ENCODE measurements around the gene TMEM176A. TPM values are rescaled to one million over a fixed set of nuclear protein-coding genes. Genes with fewer than 3 reads are reported as not detected.

Gene TMEM176A
- polyA plus RNA-seq, 3 donors = 14.1 to 285 (median 129) TPM

DNA sequence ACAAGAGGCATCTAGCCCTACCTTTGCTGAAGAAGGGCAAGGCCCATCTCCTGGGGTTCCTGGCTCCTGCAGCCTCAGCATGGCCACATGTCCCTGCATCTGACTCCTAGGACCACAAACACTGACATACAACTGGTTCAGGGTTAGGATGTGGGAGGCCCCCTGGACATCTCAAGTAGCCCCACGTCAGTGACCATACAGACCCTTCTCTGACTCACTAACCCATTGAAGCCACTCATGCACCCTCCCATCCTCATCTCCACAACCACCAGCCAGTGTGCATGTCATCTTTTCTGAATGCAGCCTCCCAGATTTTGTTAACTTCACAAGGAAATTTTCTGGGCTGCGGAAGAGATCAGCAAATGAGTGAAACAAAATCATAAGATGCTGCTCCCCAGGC, 18.6 kb upstream of the TMEM176A start:
- peaks cover 0 to 6% (median 2%) of the 10 kb centered on the region in 3 donors for H3K27me3 Mint-ChIP-seq (ENCODE audit: low read depth in 3 of 3)
- peaks cover 12 to 17% of the 10 kb centered on the region in 2 donors for H3K36me3 Mint-ChIP-seq
- no peaks in the 10 kb centered on the region for H3K27me3 ChIP-seq (ENCODE audit: control insufficient read depth in 2 of 2, insufficient read depth in 2 of 2, low read length in 2 of 2)
- H2AFZ ChIP-seq (ENCODE audit: insufficient read depth, low read depth, low read length, poor library complexity, severe bottlenecking) = no peak overlapping the region
- no peaks in the 10 kb centered on the region for H3K9me3 Mint-ChIP-seq
- no peaks in the 10 kb centered on the region for H4K20me1 ChIP-seq (ENCODE audit: insufficient read depth, low read length)
- DNase-seq = peak in 1 of 3 donors; percentile 17
- no peak overlapping the region for H3K4me3 Mint-ChIP-seq
- peaks cover 91% of the 10 kb centered on the region for H3K4me1 Mint-ChIP-seq
- peaks cover 68 to 98% of the 10 kb centered on the region in 2 donors for H3K4me1 ChIP-seq (ENCODE audit: control insufficient read depth in 1 of 2, insufficient read depth in 2 of 2, low read length in 2 of 2)
- H3K9ac ChIP-seq (ENCODE audit: insufficient read depth, low read length, poor library complexity, severe bottlenecking) = no peak overlapping the region
- 94% methylated on average over 2 of the region's 2 CpGs for WGBS (ENCODE audit: insufficient coverage)
- peaks cover 0 to 4% of the 10 kb centered on the region in 2 donors for H3K36me3 ChIP-seq (replicated peaks in 1 of 2; ENCODE audit: control insufficient read depth in 1 of 2, insufficient read depth in 2 of 2, low read length in 2 of 2)
- TF ChIP-seq, protein P1, sequence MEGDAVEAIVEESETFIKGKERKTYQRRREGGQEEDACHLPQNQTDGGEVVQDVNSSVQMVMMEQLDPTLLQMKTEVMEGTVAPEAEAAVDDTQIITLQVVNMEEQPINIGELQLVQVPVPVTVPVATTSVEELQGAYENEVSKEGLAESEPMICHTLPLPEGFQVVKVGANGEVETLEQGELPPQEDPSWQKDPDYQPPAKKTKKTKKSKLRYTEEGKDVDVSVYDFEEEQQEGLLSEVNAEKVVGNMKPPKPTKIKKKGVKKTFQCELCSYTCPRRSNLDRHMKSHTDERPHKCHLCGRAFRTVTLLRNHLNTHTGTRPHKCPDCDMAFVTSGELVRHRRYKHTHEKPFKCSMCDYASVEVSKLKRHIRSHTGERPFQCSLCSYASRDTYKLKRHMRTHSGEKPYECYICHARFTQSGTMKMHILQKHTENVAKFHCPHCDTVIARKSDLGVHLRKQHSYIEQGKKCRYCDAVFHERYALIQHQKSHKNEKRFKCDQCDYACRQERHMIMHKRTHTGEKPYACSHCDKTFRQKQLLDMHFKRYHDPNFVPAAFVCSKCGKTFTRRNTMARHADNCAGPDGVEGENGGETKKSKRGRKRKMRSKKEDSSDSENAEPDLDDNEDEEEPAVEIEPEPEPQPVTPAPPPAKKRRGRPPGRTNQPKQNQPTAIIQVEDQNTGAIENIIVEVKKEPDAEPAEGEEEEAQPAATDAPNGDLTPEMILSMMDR (IDR thresholded peaks at IDR 0.05) = no peak
- intact Hi-C loops (cut with micrococcal nuclease) = loop anchor here (10.0 kb wide), 5 partner anchors 93 to 1287 kb away; partner anchors contain the start of genes AGAP3 (in 1 of the 2), FASTK (in 1 of the 2), REPIN1 (in 1 of the 2) and TMUB1 (in 1 of the 2)
- H3K9me3 ChIP-seq (replicated peaks in 1 of 2; ENCODE audit: control insufficient read depth in 1 of 2, insufficient read depth in 1 of 2, low read length in 2 of 2) = no peaks in the 10 kb centered on the region
- peaks cover 15% of the 10 kb centered on the region for H3K79me2 ChIP-seq (ENCODE audit: insufficient read depth, low read length)
- no peak overlapping the region for H3K4me3 ChIP-seq (replicated peaks in 1 of 3; ENCODE audit: low read depth in 2 of 3, low read length in 3 of 3)
- no peak overlapping the region for H3K4me2 ChIP-seq (replicated peaks; ENCODE audit: extremely low read depth, low read length, poor library complexity, severe bottlenecking)
- peak overlapping the region in 6 of 7 donors; percentile 54 to 96 (median 92) for H3K27ac Mint-ChIP-seq
- peak overlapping the region in 1 of 2 donors; percentile 92 for H3K27ac ChIP-seq (ENCODE audit: low read depth in 1 of 2, low read length in 2 of 2)

DNA sequence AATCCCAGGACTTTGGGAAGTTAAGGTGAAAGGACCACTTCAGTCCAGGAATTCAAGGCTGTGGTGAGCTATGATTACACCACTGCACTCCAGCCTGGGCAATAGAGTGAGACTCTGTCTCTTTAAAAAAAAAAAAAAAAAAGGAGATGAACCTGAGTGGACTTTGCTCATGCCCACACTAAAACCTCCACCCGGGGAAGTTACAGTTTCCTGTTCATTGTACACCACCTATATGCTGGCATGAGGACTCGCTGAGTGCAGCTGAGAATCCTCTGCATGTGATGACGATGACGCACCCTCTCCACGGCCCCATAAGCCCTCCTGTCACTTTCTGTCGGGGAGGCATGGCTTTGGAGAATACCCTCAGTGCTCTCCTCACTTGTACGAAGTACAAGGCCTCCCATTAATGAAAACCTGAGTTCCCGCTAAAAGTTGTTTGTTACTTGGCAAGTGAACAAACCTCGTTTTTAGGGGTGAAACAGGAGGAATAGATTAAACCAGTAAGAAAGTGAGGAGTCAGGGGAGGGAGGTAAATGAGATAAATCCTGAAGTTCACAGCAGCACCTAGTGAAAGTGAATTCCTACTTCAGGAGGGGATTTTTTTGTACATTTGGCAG, 16.3 kb upstream of the TMEM176A start:
- H3K79me2 ChIP-seq (ENCODE audit: insufficient read depth, low read length) = peaks cover 8% of the 10 kb centered on the region
- H3K4me2 ChIP-seq (replicated peaks; ENCODE audit: extremely low read depth, low read length, poor library complexity, severe bottlenecking) = peak overlapping the region; percentile 47
- H3K27me3 ChIP-seq (ENCODE audit: control insufficient read depth in 2 of 2, insufficient read depth in 2 of 2, low read length in 2 of 2) = no peaks in the 10 kb centered on the region
- H2AFZ ChIP-seq (ENCODE audit: insufficient read depth, low read depth, low read length, poor library complexity, severe bottlenecking) = peak overlapping the region; percentile 25
- DNase-seq = peak; percentile 74 to 91 (median 83)
- TF ChIP-seq, protein P1 (IDR thresholded peaks at IDR 0.05) = no peak
- H3K4me1 Mint-ChIP-seq = peaks cover 92% of the 10 kb centered on the region
- no peaks in the 10 kb centered on the region for H4K20me1 ChIP-seq (ENCODE audit: insufficient read depth, low read length)
- peak overlapping the region; percentile 73 to 96 for H3K27ac ChIP-seq (ENCODE audit: low read depth in 1 of 2, low read length in 2 of 2)
- H3K36me3 Mint-ChIP-seq = peaks cover 9 to 20% of the 10 kb centered on the region in 2 donors
- peak overlapping the region; percentile 16 to 46 for H3K4me3 Mint-ChIP-seq
- 33% methylated on average over 4 of the region's 9 CpGs for WGBS (ENCODE audit: insufficient coverage)
- peak overlapping the region; percentile 89 to 97 (median 96) for H3K27ac Mint-ChIP-seq
- H3K36me3 ChIP-seq (replicated peaks in 1 of 2; ENCODE audit: control insufficient read depth in 1 of 2, insufficient read depth in 2 of 2, low read length in 2 of 2) = peaks cover 0 to 4% of the 10 kb centered on the region in 2 donors
- H3K9me3 ChIP-seq (replicated peaks in 1 of 2; ENCODE audit: control insufficient read depth in 1 of 2, insufficient read depth in 1 of 2, low read length in 2 of 2) = no peaks in the 10 kb centered on the region
- H3K9me3 Mint-ChIP-seq = no peaks in the 10 kb centered on the region
- peak overlapping the region; percentile 55 for H3K9ac ChIP-seq (ENCODE audit: insufficient read depth, low read length, poor library complexity, severe bottlenecking)
- intact Hi-C loops (cut with micrococcal nuclease) = loop anchor here (10.0 kb wide), 5 partner anchors 91 to 1289 kb away; partner anchors contain the start of genes AGAP3 (in 1 of the 2), FASTK (in 1 of the 2), REPIN1 (in 1 of the 2) and TMUB1 (in 1 of the 2)
- peaks cover 83 to 98% of the 10 kb centered on the region in 2 donors for H3K4me1 ChIP-seq (ENCODE audit: control insufficient read depth in 1 of 2, insufficient read depth in 2 of 2, low read length in 2 of 2)
- peak overlapping the region in 1 of 3 experiments; percentile 53 for H3K4me3 ChIP-seq (replicated peaks in 1 of 3; ENCODE audit: low read depth in 2 of 3, low read length in 3 of 3)
- H3K27me3 Mint-ChIP-seq (ENCODE audit: low read depth in 3 of 3) = no peaks in the 10 kb centered on the region

Measured in CD14-positive monocyte (primary cell).